ENCODE results near the gene FOXC1.

Gene FOXC1

DNA sequence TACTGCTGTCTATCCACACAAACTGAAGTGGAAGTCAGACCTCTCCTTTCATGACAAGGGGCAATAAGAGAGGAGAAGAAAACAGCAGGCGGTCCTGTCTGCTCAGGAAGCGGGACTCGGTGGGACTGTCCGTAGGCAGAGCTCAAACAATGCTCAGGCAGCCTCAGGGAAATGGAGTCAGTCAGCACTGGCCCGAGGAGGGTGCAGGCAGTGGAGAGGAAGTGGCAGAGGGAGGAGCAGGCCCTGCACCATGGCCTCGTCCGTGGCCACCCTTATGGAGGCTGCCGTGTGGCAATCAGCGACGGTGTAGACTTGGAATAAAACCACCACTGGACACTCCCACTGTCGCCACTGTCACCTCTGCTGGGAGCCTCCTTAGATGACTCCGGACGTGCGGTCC is 19.6 kb downstream of the FOXC1 start:
- TF ChIP-seq, protein P1, sequence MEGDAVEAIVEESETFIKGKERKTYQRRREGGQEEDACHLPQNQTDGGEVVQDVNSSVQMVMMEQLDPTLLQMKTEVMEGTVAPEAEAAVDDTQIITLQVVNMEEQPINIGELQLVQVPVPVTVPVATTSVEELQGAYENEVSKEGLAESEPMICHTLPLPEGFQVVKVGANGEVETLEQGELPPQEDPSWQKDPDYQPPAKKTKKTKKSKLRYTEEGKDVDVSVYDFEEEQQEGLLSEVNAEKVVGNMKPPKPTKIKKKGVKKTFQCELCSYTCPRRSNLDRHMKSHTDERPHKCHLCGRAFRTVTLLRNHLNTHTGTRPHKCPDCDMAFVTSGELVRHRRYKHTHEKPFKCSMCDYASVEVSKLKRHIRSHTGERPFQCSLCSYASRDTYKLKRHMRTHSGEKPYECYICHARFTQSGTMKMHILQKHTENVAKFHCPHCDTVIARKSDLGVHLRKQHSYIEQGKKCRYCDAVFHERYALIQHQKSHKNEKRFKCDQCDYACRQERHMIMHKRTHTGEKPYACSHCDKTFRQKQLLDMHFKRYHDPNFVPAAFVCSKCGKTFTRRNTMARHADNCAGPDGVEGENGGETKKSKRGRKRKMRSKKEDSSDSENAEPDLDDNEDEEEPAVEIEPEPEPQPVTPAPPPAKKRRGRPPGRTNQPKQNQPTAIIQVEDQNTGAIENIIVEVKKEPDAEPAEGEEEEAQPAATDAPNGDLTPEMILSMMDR (conservative IDR thresholded peaks at IDR 0.05): no peak
- no peak overlapping the region for H3K27ac ChIP-seq

DNA sequence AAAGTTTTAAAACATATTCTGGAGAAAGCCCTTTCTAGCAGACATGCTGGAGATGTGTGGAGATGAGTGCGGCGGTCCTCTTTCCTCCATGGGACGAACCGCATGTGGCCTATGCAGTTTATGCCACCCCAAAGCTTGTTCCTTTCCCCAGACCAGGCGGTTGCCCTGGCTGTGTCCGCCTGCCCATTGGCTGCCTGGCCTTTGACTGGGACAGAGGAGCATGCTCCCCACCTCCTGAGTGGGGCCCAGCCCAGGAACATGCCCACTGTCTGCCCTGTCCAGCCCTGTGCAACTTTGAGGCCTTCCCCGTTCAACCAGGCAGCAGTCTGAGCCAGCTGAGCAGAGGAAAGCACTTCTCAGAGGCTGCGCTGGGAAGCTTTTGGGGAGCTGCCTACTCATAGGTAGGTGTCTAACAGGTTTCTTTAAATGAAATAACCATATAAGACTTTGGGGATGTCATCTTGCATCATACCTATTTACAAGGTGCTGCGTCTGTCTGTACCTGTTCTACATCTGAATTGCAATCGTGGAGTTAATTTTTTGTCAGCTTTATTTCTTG is 20.6 kb downstream of the FOXC1 start:
- TF ChIP-seq, protein P1 (conservative IDR thresholded peaks at IDR 0.05): no peak
- no peak overlapping the region for H3K27ac ChIP-seq

DNA sequence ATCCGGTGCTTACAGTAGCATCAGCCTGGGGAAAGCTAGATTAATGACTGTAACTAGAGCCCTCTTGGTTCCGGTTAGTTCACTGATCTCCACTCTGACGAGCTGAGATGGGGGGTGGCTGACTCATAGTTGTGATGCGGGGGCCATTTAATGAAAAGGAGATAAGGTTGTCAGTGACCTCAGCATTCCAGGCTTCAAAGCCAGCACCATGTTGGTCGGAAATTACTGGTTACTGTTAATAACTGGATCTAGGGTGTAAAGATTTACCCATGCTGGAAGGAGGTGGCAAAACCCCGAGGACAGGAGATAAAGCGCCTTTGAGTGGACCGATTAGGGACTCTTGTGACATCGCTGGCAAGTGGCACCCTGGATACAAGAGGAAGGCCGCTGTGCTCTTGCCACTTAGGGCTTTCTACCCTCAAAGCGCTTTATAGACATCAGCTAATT is 21.1 kb downstream of the FOXC1 start:
- H3K27ac ChIP-seq: no peak overlapping the region
- TF ChIP-seq, protein P1 (conservative IDR thresholded peaks at IDR 0.05): no peak

DNA sequence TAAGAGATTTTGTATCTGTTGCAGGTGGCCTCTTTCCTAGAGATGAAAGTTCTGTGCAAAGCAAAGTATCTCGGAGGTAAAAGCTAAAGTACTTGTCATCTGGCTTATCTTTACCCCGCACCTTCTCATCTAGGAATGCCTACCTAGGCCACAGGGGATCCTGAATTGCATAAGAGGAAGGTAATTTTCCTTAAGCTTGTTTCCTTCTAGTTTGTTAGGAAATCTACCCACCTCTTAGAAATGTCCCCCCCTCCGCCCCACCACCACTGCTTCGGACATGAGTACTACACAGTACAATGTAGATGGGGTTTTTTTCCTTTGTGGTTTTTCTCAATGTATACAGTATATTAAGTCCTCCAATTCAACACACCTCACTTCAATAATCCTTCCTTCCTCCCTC is 21.5 kb downstream of the FOXC1 start:
- H3K27ac ChIP-seq: no peak overlapping the region
- TF ChIP-seq, protein P1 (conservative IDR thresholded peaks at IDR 0.05): no peak

DNA sequence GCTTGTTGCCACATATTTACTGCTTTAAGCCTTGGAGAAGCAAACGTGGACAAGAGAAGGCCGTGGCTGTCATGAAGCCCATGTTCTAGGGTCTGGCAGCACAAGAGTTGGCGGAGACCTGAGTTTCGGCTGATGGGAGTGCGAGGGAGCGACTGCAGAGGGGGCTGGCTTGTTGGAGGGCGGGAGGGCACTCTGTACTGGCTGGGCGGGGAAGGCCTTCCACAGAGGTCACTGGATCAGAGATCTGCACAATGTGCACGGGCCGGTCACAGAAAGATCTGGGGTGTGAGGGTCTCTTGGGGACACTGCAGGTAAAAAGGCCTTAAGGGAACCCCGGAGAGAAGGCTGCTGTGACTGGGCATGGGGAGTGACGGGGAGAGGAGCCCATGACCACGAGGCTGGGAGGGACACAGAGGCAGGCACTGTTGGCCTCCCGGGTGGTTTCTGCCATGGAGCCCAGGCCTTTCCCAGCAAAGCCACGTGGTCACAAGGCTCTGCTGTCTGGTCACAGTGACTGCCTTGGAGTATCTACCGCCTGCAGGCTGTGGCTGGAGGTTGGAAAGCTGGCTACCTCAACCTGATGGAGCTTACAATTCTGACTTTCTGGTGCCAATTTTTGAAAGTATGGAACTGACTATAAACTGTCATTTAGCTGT is 23.8 kb downstream of the FOXC1 start:
- no peak overlapping the region for H3K27ac ChIP-seq
- TF ChIP-seq, protein P1 (conservative IDR thresholded peaks at IDR 0.05): no peak

DNA sequence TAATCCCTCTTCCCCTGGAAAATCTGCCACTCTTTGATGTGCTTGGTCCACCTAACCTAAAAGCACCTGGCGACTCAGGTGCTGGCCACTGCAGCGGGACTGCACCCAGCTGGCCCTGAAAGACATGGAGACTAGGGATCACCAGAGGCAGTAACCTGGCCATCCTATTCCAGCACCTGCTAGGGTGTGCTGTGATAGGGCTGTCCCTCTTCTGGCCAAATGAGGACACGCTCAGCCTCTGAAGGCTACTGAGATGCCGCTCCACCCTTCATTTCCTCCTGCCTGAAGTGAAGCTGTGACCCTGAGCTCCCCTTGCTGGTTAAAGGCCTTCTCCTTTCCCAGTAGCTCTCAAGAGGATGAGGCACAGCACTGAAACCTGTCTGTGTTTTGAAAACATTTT is 24.4 kb downstream of the FOXC1 start:
- H3K27ac ChIP-seq: no peak overlapping the region
- TF ChIP-seq, protein P1 (conservative IDR thresholded peaks at IDR 0.05): no peak

DNA sequence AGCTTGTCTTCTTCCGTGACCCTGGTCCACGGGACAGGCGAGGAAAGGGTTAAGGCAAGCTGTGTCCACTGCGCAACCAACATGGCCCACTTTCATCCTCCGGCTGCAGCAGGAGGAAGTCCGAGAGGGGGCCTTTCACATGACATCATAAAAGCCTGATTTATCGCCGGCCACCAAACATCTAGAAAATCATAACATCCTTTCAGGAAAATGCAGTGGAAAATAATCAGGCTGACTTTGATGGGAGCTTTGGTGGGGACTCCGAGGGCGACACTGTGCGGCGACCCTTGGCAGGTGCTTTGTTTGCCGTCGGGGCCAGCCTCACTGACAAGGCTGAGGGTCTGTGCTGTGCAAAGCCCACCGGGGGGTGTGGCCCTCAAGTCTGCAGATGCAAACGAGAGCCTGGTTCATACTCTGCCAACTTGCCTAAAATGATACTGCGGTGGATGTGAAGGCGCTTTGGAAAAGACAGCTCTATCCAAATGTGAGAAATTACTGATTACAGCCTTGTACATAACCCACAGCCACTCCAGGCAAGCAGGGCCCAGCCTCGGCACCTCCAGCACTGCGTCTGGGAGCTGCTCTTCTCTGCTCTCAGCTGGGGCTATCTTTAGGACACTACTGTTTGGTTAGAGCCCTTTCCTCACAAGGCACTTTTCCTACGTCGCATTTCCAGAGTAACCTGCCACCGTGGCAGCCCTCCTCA is 25.7 kb downstream of the FOXC1 start:
- H3K27ac ChIP-seq: no peak overlapping the region
- TF ChIP-seq, protein P1 (conservative IDR thresholded peaks at IDR 0.05): no peak
